ENCODE results near the gene KNL1.
"Not testable (repeated sequence)": the region's sequence is repeated elsewhere in the genome, so short reads cannot be mapped to it uniquely, and the experiment has no call there.

KNL1 gene

GRCh38 chr15:40680959-40681358, 86.9 kb downstream of the KNL1 start:
- not testable (repeated sequence) for DNase-seq

- DNase-seq, result no peak
These were observed 90.3 kb downstream of the KNL1 start for GRCh38 chr15:40684381-40684780.

- DNase-seq, result no peak
These were observed 91.3 kb downstream of the KNL1 start for GRCh38 chr15:40685376-40685775.

- no peak for DNase-seq
These were observed 95.1 kb downstream of the KNL1 start for GRCh38 chr15:40688932-40689799.

GRCh38 chr15:40691737-40692136, 97.7 kb downstream of the KNL1 start:
- no peak for DNase-seq

GRCh38 chr15:40693904-40694687, 100.0 kb downstream of the KNL1 start:
- DNase-seq, result no peak

- peak; percentile 88 for DNase-seq
These were observed 100.8 kb downstream of the KNL1 start, which contains the start of gene RAD51 for GRCh38 chr15:40694688-40695468. Gene RAD51 (plus strand): TSS chr15:40695174. CDS start chr15:40698759, 3,585 bp downstream.

- no peak for DNase-seq
These were observed 101.4 kb downstream of the KNL1 start for GRCh38 chr15:40695469-40695890.

- DNase-seq, result no peak
These were observed 102.2 kb downstream of the KNL1 start for GRCh38 chr15:40696228-40696627.

GRCh38 chr15:40697916-40698315, 103.9 kb downstream of the KNL1 start:
- DNase-seq, result no peak

- DNase-seq, result no peak
These were observed 108.0 kb downstream of the KNL1 start for GRCh38 chr15:40702077-40702476.

GRCh38 chr15:40706121-40706520, 112.1 kb downstream of the KNL1 start:
- DNase-seq, result no peak

Measured in T-helper 9 cell (primary cell).